H9 (cell line): ENCODE measurements around the gene GLT1D1. TPM values are rescaled to one million over a fixed set of nuclear protein-coding genes. Genes with fewer than 3 reads are reported as not detected.

ENCODE experiments used
- DNase-seq: peaks from one replicate; pipeline ENCODE4 v3.0.0-alpha.2; 2017
- H2AFZ ChIP-seq: one replicate; pipeline ENCODE4 v1.6.1; 2013; ENCODE audit warnings: mild to moderate bottlenecking, low read length, control low read depth, moderate library complexity
- H2AK5ac ChIP-seq: 2 replicates; pipeline ENCODE4 v1.6.1; 2013; ENCODE audit warnings: low read length, control low read depth, mixed read lengths; ENCODE audit not compliant: insufficient read length
- H2BK120ac ChIP-seq: one replicate; pipeline ENCODE4 v1.6.1; 2013; ENCODE audit warnings: low read depth, mild to moderate bottlenecking, low read length, control low read depth, inconsistent platforms; ENCODE audit not compliant: poor library complexity, severe bottlenecking
- H2BK12ac ChIP-seq: 2 replicates; pipeline ENCODE4 v1.6.1; 2013; ENCODE audit warnings: low read length, control low read depth, mixed read lengths, low read depth; ENCODE audit not compliant: insufficient read length
- H2BK15ac ChIP-seq: 2 replicates; pipeline ENCODE4 v1.6.1; 2013; ENCODE audit warnings: low read depth, low read length, control low read depth
- H2BK20ac ChIP-seq: one replicate; pipeline ENCODE4 v1.6.1; 2013; ENCODE audit warnings: low read depth, mild to moderate bottlenecking, low read length, control low read depth, inconsistent platforms; ENCODE audit not compliant: poor library complexity, severe bottlenecking
- H2BK5ac ChIP-seq: 2 replicates; pipeline ENCODE4 v1.6.1; 2013; ENCODE audit warnings: low read length, control low read depth, mixed read lengths; ENCODE audit not compliant: insufficient read length
- H3K14ac ChIP-seq: 2 replicates; pipeline ENCODE4 v1.6.1; 2013; ENCODE audit warnings: low read length, control low read depth; ENCODE audit not compliant: insufficient read depth
- H3K18ac ChIP-seq: 2 replicates; pipeline ENCODE4 v1.6.1; 2013; ENCODE audit warnings: low read depth, mild to moderate bottlenecking, mixed read lengths, low read length, control low read depth; ENCODE audit not compliant: insufficient read length
- H3K23ac ChIP-seq: 2 replicates; pipeline ENCODE4 v1.6.1; 2013; ENCODE audit warnings: low read length, control low read depth, mixed read lengths, low read depth; ENCODE audit not compliant: insufficient read length
- H3K23me2 ChIP-seq: 2 replicates; pipeline ENCODE4 v1.6.1; 2013; ENCODE audit warnings: low read depth, mild to moderate bottlenecking, mixed read lengths, low read length, control low read depth; ENCODE audit not compliant: insufficient read length, poor library complexity, severe bottlenecking
- H3K27ac ChIP-seq: 2 replicates; pipeline ENCODE4 v1.5.1; 2013; ENCODE audit warnings: low read length, control low read depth, mixed read lengths, low read depth; ENCODE audit not compliant: insufficient read length
- H3K27me3 ChIP-seq: 2 replicates; pipeline ENCODE4 v1.6.1; 2013; ENCODE audit warnings: low read length, control low read depth, inconsistent platforms; ENCODE audit not compliant: insufficient read depth
- H3K4ac ChIP-seq: 2 replicates; pipeline ENCODE4 v1.6.1; 2013; ENCODE audit warnings: low read depth, mild to moderate bottlenecking, control low read depth, inconsistent platforms, low read length, moderate library complexity
- H3K4me1 ChIP-seq: 2 replicates; pipeline ENCODE4 v1.6.1; 2013; ENCODE audit warnings: low read length, control low read depth, inconsistent platforms; ENCODE audit not compliant: insufficient read depth
- H3K4me2 ChIP-seq: 2 replicates; pipeline ENCODE4 v1.6.1; 2013; ENCODE audit warnings: low read length, control low read depth, mixed read lengths; ENCODE audit not compliant: insufficient read length, insufficient read depth
- H3K56ac ChIP-seq: 2 replicates; pipeline ENCODE4 v1.6.1; 2013; ENCODE audit warnings: low read depth, mild to moderate bottlenecking, mixed read lengths, low read length, control low read depth; ENCODE audit not compliant: insufficient read length
- H3K79me1 ChIP-seq: 2 replicates; pipeline ENCODE4 v1.6.1; 2013; ENCODE audit warnings: low read depth, mild to moderate bottlenecking, moderate library complexity, low read length, control low read depth, inconsistent platforms; ENCODE audit not compliant: insufficient read depth, poor library complexity, severe bottlenecking
- H3K79me2 ChIP-seq: 2 replicates; pipeline ENCODE4 v1.6.1; 2013; ENCODE audit warnings: low read length, control low read depth, inconsistent platforms; ENCODE audit not compliant: insufficient read depth
- H3K9ac ChIP-seq: 2 replicates; pipeline ENCODE4 v1.6.1; 2013; ENCODE audit warnings: low read length, control low read depth, mixed read lengths; ENCODE audit not compliant: insufficient read length; ENCODE audit errors: extremely low read depth
- H3K9me3 ChIP-seq: one replicate; pipeline ENCODE4 v1.6.1; 2013; ENCODE audit warnings: low read depth, low read length, inconsistent platforms; ENCODE audit not compliant: control insufficient read depth
- H3T11ph ChIP-seq: one replicate; pipeline ENCODE4 v1.6.1; 2013; ENCODE audit warnings: mild to moderate bottlenecking, low read length, control low read depth, inconsistent platforms
- H4K20me1 ChIP-seq: one replicate; pipeline ENCODE4 v1.6.1; 2013; ENCODE audit not compliant: control insufficient read depth, insufficient read length, insufficient read depth
- H4K5ac ChIP-seq: 2 replicates; pipeline ENCODE4 v1.6.1; 2013; ENCODE audit warnings: low read depth, mild to moderate bottlenecking, mixed read lengths, low read length, control low read depth; ENCODE audit not compliant: insufficient read length
- H4K8ac ChIP-seq: replicated peaks from 2 replicates; pipeline ENCODE4 v1.6.1; 2013; ENCODE audit warnings: low read length, control low read depth, mixed read lengths, low read depth; ENCODE audit not compliant: insufficient read length
- H4K91ac ChIP-seq: 2 replicates; pipeline ENCODE4 v1.6.1; 2013; ENCODE audit warnings: low read depth, mild to moderate bottlenecking, moderate library complexity, mixed read lengths, low read length, control low read depth; ENCODE audit not compliant: insufficient read length
- H3K27ac Mint-ChIP-seq, 3 experiments: 2 replicates in 2 of 3; 3 replicates in 1 of 3; pipeline ENCODE4 v1.8.0; 2020 to 2021; ENCODE audit warnings: mixed read lengths in 3 of 3, mild to moderate bottlenecking in 1 of 3, moderate library complexity in 1 of 3
- H3K27me3 Mint-ChIP-seq: 2 replicates; pipeline ENCODE4 v1.8.0; 2021; ENCODE audit warnings: low read depth, mild to moderate bottlenecking, moderate library complexity, mixed read lengths
- H3K36me3 Mint-ChIP-seq, 3 experiments: 2 replicates in 2 of 3; 3 replicates in 1 of 3; pipeline ENCODE4 v1.8.0; 2020 to 2021; ENCODE audit warnings: low read depth in 3 of 3, mixed read lengths in 3 of 3; ENCODE audit not compliant: insufficient read depth in 1 of 3
- H3K4me1 Mint-ChIP-seq, 2 experiments: 2 replicates each; pipeline ENCODE4 v1.8.0; 2020; ENCODE audit warnings: mixed read lengths in 2 of 2
- H3K4me3 Mint-ChIP-seq, 2 experiments: 2 replicates in 1 of 2; 3 replicates in 1 of 2; pipeline ENCODE4 v1.8.0; 2020 to 2021; ENCODE audit warnings: mild to moderate bottlenecking in 2 of 2, mixed read lengths in 2 of 2, moderate library complexity in 1 of 2
- H3K9me3 Mint-ChIP-seq, 2 experiments: 2 replicates in 1 of 2; 3 replicates in 1 of 2; pipeline ENCODE4 v1.8.0; 2020; ENCODE audit warnings: mild to moderate bottlenecking in 2 of 2, mixed read lengths in 2 of 2, moderate library complexity in 1 of 2
- CTCF ChIP-seq: fragments of 200-600 bp; sonication (generic); conservative IDR thresholded peaks from 3 replicates; pipeline ENCODE4 v1.8.0; 2021; ENCODE audit warnings: antibody characterized with exemption, mild to moderate bottlenecking
- WGBS: extraction: QIAGEN DNeasy Blood & Tissue Kit; methylation state at CpG from one replicate; pipeline ENCODE4 v1.1.7; 2013; ENCODE audit warnings: missing lambda C conversion rate, low lambda C conversion rate, mixed read lengths; ENCODE audit not compliant: insufficient read length; ENCODE audit errors: extremely low coverage; 5-methylcytosine and 5-hydroxymethylcytosine counted together
- total RNA-seq: library from RNA; stranded (reverse); gene quantifications from 2 replicates; pipeline ENCODE4 v1.2.1, GENCODE V29; 2021

GLT1D1 gene
- total RNA-seq, 1 experiment from 2014 or later, result 7.0 TPM

GRCh38 chr12:128980623-128981022 lies 127.3 kb downstream of the GLT1D1 start:
- no peak overlapping the region for H4K8ac ChIP-seq
- H3K23ac ChIP-seq, result no peak overlapping the region
- no peak overlapping the region for H2BK5ac ChIP-seq
- no peak overlapping the region for H4K5ac ChIP-seq
- H2BK12ac ChIP-seq, result no peak overlapping the region
- DNase-seq, result no peak
- Mint-ChIP-seq H3K4me1 (peaks cover 19 to 49% of the 10 kb centered on the region in 2 experiments), H3K27me3 (peaks cover 22% of the 10 kb centered on the region), H3K9me3 (no peaks in the 10 kb centered on the region), H3K27ac (no peak overlapping the region), H3K4me3 (no peak overlapping the region), H3K36me3 (no peaks in the 10 kb centered on the region)
- H2BK15ac ChIP-seq, result no peak overlapping the region
- H3K14ac ChIP-seq, result no peak overlapping the region; the same call in 1 of the 2 replicates
- no peak overlapping the region for H3K4ac ChIP-seq
- H2BK20ac ChIP-seq, result no peak overlapping the region
- no peak overlapping the region for H3K27ac ChIP-seq
- H3T11ph ChIP-seq, result no peak overlapping the region
- no peak overlapping the region for H3K9ac ChIP-seq
- no peak overlapping the region for H3K56ac ChIP-seq
- no peak overlapping the region for H2AFZ ChIP-seq
- H3K27me3 ChIP-seq, result no peaks in the 10 kb centered on the region
- no peak overlapping the region for H3K4me2 ChIP-seq
- no CpG with 5 or more reads among the region's 15 CpGs for WGBS
- H2BK120ac ChIP-seq, result no peak overlapping the region
- no peak overlapping the region for H3K18ac ChIP-seq
- no peaks in the 10 kb centered on the region for H3K79me2 ChIP-seq
- H3K4me1 ChIP-seq, result no peaks in the 10 kb centered on the region
- H2AK5ac ChIP-seq, result no peak overlapping the region
- peaks cover 3% of the 10 kb centered on the region for H4K20me1 ChIP-seq
- TF ChIP-seq CTCF, result no peak
- H3K9me3 ChIP-seq, result no peaks in the 10 kb centered on the region
- no peak overlapping the region for H4K91ac ChIP-seq
- no peaks in the 10 kb centered on the region for H3K79me1 ChIP-seq
- peaks cover 2% of the 10 kb centered on the region for H3K23me2 ChIP-seq
